HG03108 (cell line): ENCODE results near the gene CHID1.

ENCODE experiments used
- ATAC-seq: cut with Tn5 transposase; IDR thresholded peaks from one replicate; pipeline ENCODE4 v1.9.1; 2021; ENCODE audit warnings: moderate library complexity; ENCODE audit not compliant: unreplicated experiment

CHID1 gene

GRCh38 chr11:910044-910588 is 494 bp downstream of the CHID1 start:
- no peak for ATAC-seq

DNA sequence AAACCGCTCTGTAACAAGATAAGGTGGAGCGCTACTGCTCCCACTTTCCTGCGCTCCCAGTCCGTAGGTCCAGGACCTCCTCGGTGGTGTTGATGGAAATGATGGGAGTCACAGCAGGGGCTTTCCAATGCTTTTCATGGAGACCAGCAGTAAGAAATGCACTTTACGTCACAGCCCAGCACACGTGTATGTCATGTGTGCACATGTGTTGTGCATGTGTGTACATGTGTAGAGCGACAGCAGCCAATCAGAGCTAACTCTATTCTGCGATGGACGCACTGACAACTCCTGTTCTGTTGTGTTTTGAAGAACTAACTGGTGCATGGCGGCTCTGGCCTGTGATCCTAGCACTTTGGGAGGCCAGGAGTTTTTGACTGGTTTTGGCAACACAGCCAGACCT is 1.2 kb downstream of the CHID1 start:
- no peak for ATAC-seq

DNA sequence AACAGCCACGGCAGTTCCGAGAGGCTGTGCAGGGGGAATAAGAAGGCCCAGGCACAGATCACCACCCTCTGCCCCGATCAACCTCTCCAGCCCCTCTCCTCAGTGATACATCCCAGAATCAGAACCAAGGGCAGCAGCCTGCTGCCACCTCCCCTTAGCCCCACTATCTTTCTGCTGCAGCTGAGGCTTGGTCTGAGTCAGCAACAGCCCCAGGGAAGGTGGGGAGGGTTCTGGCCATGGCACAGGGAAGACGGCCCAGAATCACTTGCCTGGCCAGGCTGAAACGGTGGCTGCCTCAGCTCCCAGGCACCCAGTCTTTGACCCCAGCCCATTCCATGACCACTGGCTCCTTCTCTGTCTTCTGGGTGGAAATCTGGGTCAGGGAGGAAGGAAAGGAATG is 2.3 kb downstream of the CHID1 start:
- no peak for ATAC-seq

GRCh38 chr11:907668-908067 is 2.9 kb downstream of the CHID1 start:
- ATAC-seq, result no peak

DNA sequence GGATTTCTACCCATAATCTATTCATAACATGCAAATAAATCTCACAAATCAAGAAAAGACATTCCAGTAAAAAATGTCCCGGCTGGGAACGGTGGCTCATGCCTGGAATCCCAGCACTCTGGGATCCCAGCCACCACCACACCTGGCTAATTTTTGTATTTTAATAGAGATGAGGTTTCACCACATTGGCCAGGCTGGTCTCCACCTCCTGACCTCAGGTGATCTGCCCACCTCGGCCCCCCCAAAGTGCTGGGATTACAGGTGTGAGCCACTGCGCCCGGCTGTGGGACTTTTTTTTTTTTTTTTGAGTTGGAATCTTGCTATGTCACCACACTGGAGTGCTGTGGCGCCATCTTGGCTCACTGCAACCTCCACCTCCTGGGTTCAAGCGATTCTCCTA is 4.7 kb downstream of the CHID1 start:
- ATAC-seq, result no peak

DNA sequence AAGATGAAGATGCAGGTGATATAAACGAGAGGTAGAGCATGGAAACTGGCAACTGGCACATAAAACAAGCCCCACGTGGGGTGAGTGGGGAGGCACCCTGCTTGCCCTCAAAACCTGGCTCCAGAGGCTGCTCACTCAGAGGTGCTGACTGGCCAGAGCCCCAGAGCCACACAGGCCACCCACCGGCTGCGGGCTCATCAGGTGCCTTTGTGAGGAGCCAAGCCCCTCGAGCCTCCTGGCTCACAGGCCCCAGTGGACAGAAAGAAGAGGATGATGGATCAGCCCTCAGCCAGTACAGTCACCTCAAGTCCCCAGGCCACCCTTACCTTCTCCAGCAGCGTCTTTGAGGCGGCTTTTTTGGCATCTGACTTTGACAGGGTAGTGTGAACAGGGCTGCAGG is 6.2 kb downstream of the CHID1 start:
- no peak for ATAC-seq

DNA sequence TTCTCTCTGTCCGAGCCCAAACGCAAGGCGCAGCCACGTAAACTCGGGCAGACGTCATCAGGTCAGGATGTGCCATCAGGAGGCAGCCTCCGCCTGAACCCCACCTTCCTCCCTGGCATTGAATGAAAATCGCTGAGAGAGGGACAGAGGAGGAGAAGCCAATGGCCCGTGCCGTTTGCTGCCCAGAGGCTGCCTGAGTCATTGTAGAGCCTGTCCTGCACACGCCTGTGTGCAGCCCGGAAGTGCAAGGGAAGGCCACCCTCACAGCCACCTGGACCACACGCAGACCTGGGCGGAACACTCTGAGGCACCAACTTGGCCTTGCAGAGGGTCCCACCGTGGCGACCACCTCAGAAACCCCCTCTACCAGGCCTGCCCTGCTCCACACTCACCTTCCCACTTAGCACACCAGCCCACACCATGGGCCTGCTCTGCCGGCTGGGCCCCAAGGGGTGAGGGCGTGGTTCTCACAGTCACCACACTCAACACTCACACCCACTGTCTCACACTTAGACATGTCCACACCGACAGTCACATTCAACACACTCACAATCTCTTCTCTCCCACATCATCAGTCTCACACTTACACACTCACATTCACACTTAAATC is 9.1 kb downstream of the CHID1 start:
- no peak for ATAC-seq

GRCh38 chr11:900545-900944 is 10.1 kb downstream of the CHID1 start:
- ATAC-seq, result no peak

GRCh38 chr11:899724-900123 is 10.9 kb downstream of the CHID1 start:
- ATAC-seq, result no peak

- ATAC-seq, result no peak
These were observed 11.9 kb downstream of the CHID1 start for GRCh38 chr11:898540-899190.

GRCh38 chr11:898143-898511 is 12.5 kb downstream of the CHID1 start:
- ATAC-seq, result no peak

DNA sequence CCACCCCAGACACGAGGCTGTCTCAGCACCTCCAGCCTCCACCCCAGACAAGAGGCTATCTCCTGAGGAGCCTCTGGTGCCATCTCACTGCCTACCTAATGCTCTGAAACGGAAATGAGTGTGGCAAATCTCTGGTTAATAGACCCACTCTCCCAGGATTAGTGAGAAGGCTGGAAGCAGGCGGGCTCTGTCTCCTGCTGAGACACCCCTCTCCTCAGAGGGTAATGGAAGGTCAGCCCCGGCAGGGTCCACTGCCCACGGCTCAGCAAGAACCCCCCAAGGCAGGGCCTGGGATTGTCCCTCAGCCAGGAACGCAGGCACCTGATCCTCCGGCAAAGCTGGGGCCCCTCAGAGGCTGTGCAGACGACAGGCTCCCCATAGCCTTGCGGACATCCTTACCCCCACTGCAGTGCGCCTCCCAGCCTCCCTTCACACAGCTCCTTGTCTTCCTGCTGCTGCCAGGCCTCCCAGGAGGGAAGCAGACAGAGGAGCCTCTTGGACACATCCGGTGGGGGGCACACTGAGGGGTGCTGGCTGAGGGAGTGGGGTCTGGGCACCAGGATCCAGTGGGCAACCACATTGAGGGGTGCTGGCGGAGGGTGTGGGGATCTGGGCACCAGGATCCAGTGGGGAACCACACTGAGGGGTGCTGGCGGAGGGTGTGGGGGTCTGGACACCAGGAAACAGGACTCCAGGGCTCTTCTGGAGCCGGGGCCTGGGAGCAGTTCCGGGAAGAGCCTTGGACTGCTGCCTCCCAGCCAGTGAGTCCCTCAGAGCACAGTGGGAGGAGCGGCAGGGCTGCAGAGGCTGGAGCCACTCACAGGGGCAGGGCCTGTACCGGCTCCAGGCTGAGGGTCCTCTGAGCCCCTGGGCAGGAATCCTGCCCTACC is 13.1 kb downstream of the CHID1 start:
- ATAC-seq, result no peak

- ATAC-seq, result no peak
These were observed 15.1 kb downstream of the CHID1 start for GRCh38 chr11:895331-896110.

- no peak for ATAC-seq
These were observed 15.9 kb downstream of the CHID1 start for GRCh38 chr11:894575-895201.

GRCh38 chr11:893008-893654 is 17.5 kb downstream of the CHID1 start:
- ATAC-seq, result no peak

GRCh38 chr11:890794-891540 is 19.6 kb downstream of the CHID1 start:
- no peak for ATAC-seq

- no peak for ATAC-seq
These were observed 20.7 kb downstream of the CHID1 start for GRCh38 chr11:889687-890475.

GRCh38 chr11:889257-889656 is 21.4 kb downstream of the CHID1 start:
- ATAC-seq, result no peak
